ENCODE results near the gene CFD.
A peak's percentile ranks its signal among the peaks of the same experiment; 100 is the strongest.

CFD gene

DNA sequence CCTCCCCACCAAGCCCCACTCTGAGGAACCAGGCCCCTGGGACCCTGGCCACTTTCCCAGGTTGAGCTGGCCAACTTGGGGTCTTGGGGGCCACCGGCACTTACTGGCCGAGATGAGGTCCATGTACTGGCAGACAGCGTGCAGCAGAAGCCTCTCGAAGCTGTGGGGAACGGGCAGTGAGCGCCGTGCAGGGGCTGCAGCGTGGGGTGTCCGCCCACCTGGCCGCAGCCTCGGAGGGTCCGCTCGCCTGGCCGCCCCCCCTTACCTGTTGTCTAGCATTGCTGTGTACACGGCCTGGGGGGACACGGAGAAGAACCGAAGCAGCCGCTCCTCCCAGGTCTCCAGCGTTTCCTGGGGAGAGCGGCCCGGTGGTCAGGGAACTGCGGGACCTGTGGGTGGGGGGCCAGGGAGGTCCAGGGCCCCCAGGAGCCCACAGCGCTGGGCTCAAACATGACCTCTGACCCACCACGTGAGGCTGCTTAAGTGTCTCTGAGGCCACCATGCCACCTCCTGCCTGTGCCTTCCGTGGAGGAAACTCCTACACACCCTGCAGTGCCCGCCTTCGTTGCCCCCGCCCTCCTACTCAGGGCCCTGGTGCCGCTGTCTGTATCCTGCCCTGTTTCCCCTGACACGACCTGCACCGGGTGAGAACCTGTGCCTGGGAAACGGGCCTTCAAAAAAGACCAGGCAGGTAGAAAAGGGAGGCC, 40.0 kb downstream of the CFD start:
- no peak overlapping the region for H3K4me3 ChIP-seq (ENCODE audit: control insufficient read depth in 1 of 7, extremely low read depth in 1 of 7, insufficient read depth in 4 of 7, low read depth in 2 of 7, low read length in 6 of 7)
- ChIA-PET POLR2A (no interaction called here), CTCF (no interaction called here)
- no peaks in the 10 kb centered on the region for H3K9me3 ChIP-seq (ENCODE audit: control extremely low read depth in 1 of 5, control insufficient read depth in 4 of 5, insufficient read depth in 2 of 5, low read depth in 1 of 5, low read length in 4 of 5)
- peaks cover 0 to 2% (median 0%) of the 10 kb centered on the region in 4 experiments for H3K4me1 ChIP-seq (ENCODE audit: control extremely low read depth in 1 of 4, control insufficient read depth in 4 of 4, insufficient read depth in 4 of 4, low read length in 3 of 4)
- 93% methylated on average over 30 of the region's 32 CpGs for WGBS (ENCODE audit: insufficient coverage)
- DNase-seq = no peak
- peaks cover 5 to 58% (median 26%) of the 10 kb centered on the region in 4 experiments for H3K36me3 ChIP-seq (ENCODE audit: control insufficient read depth in 4 of 4, insufficient read depth in 4 of 4, low read length in 3 of 4)
- H3K27me3 ChIP-seq (replicated peaks in 2 of 5; ENCODE audit: control insufficient read depth in 4 of 5, insufficient read depth in 5 of 5, low read length in 4 of 5) = no peaks in the 10 kb centered on the region
- no peak overlapping the region for H3K27ac ChIP-seq (ENCODE audit: insufficient read depth in 1 of 2, low read depth in 1 of 2, low read length in 2 of 2, poor library complexity in 1 of 2, severe bottlenecking in 2 of 2)

GRCh38 chr19:900043-900301, 40.5 kb downstream of the CFD start:
- no peak for DNase-seq
- H3K27me3 ChIP-seq (replicated peaks in 2 of 5; ENCODE audit: control insufficient read depth in 4 of 5, insufficient read depth in 5 of 5, low read length in 4 of 5) = no peaks in the 10 kb centered on the region
- H3K4me1 ChIP-seq (ENCODE audit: control extremely low read depth in 1 of 4, control insufficient read depth in 4 of 4, insufficient read depth in 4 of 4, low read length in 3 of 4) = peaks cover 0 to 2% (median 0%) of the 10 kb centered on the region in 4 experiments
- no peak overlapping the region for H3K4me3 ChIP-seq (ENCODE audit: control insufficient read depth in 1 of 7, extremely low read depth in 1 of 7, insufficient read depth in 4 of 7, low read depth in 2 of 7, low read length in 6 of 7)
- H3K9me3 ChIP-seq (ENCODE audit: control extremely low read depth in 1 of 5, control insufficient read depth in 4 of 5, insufficient read depth in 2 of 5, low read depth in 1 of 5, low read length in 4 of 5) = no peaks in the 10 kb centered on the region
- H3K36me3 ChIP-seq (ENCODE audit: control insufficient read depth in 4 of 4, insufficient read depth in 4 of 4, low read length in 3 of 4) = peaks cover 5 to 58% (median 26%) of the 10 kb centered on the region in 4 experiments
- CTCF ChIA-PET = no interaction called here
- no peak overlapping the region for H3K27ac ChIP-seq (ENCODE audit: insufficient read depth in 1 of 2, low read depth in 1 of 2, low read length in 2 of 2, poor library complexity in 1 of 2, severe bottlenecking in 2 of 2)
- 95% methylated on average over 13 of the region's 15 CpGs for WGBS (ENCODE audit: insufficient coverage)
- POLR2A ChIA-PET = no interaction called here

DNA sequence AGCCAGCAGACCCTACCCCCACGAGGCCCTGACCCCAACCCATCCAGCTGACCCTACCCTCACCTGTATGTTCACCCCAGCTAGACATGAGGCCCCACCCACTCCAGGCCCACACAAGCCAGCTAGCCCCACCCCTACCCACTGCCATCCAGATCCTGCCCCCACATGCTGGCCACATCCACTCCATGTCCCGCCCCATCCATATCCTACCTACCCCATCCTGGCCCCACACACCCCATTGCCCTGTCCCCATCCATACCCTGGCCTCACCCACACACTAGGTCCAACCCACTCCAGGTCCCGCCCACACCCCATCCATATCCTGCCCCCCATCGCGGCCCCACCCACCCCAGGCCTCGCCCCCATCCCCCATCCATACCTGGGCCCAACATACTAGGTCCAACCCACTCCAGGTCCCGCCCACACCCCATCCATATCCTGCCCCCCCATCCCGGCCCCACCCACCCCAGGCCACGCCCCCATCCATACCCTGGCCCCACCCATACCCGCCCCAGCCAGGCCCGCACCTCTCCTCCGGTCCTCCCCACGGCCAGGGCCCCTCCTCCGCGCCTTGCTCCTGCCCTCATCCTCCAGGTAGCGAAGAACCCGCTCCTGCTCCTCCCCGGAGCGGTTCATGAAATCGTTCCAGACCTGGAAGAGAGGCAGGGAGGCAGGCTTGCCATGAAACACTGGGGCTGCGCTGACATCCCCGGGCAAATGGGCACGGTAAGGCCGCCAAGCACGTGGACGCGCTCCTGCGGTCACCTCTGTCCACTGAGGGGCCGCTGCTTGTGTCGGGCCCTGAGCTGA, 41.0 kb downstream of the CFD start:
- no peak overlapping the region for H3K27ac ChIP-seq (ENCODE audit: insufficient read depth in 1 of 2, low read depth in 1 of 2, low read length in 2 of 2, poor library complexity in 1 of 2, severe bottlenecking in 2 of 2)

DNA sequence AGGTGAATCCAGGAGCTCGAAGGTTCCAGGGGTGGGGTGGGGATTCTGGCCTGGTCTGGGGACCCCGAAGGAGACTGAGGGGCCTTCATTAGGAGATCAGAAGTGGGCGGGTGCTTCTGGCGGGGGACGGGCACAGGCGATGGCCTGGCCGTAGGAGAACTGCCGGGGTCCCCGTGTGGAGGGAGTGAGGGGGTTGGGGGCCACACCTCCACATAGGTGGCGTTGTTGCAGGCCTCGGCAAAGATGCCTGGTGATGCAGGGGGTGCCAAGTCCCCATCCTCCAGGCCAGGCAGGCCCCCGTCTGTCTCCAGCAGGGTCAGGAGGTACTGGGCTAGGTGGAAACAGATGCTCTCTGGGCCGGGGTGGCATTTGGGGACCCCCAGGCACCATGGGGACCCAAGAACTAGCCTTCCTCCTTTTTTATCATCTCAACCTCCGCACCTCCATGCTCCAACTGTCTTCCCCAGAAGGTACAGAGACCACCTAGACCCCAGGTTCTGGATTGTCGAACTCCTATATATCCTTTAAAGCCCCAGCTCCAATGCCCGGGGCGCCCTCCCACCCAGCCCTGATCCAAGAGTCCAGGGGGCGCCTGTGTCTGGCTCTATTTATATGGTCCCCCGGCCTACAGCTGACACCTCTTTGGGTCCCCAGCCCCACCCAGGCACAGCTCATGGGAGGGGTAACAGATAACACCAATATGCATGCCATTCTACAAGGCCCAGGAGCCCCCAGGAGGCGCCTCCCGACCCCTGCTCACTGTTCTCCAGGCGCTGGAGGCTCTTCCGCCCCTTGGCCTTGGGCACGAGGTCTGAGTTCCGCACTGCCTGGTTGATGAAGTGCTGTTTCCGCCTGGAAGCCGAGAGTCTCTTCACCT, 42.0 kb downstream of the CFD start:
- DNase-seq = no peak
- no peaks in the 10 kb centered on the region for H3K9me3 ChIP-seq (ENCODE audit: control extremely low read depth in 1 of 5, control insufficient read depth in 4 of 5, insufficient read depth in 2 of 5, low read depth in 1 of 5, low read length in 4 of 5)
- H3K27ac ChIP-seq (ENCODE audit: insufficient read depth in 1 of 2, low read depth in 1 of 2, low read length in 2 of 2, poor library complexity in 1 of 2, severe bottlenecking in 2 of 2) = no peak overlapping the region
- H3K27me3 ChIP-seq (replicated peaks in 2 of 5; ENCODE audit: control insufficient read depth in 4 of 5, insufficient read depth in 5 of 5, low read length in 4 of 5) = no peaks in the 10 kb centered on the region
- H3K36me3 ChIP-seq (ENCODE audit: control insufficient read depth in 4 of 4, insufficient read depth in 4 of 4, low read length in 3 of 4) = peaks cover 5 to 52% (median 23%) of the 10 kb centered on the region in 4 experiments
- H3K4me3 ChIP-seq (ENCODE audit: control insufficient read depth in 1 of 7, extremely low read depth in 1 of 7, insufficient read depth in 4 of 7, low read depth in 2 of 7, low read length in 6 of 7) = no peak overlapping the region
- POLR2A ChIA-PET = no interaction called here
- 97% methylated on average over 23 of the region's 27 CpGs for WGBS (ENCODE audit: insufficient coverage)
- peaks cover 0 to 9% (median 5%) of the 10 kb centered on the region in 4 experiments for H3K4me1 ChIP-seq (ENCODE audit: control extremely low read depth in 1 of 4, control insufficient read depth in 4 of 4, insufficient read depth in 4 of 4, low read length in 3 of 4)
- CTCF ChIA-PET = interaction anchor here (1.5 kb wide), 1 partner anchor 18 kb away, joined by 3 read pairs; no protein-coding TSS in a partner anchor

More for the DNA sequence above, 41.0 kb downstream of the CFD start:
- POLR2A ChIA-PET = no interaction called here
- Histone ChIP-seq H3K27me3 (replicated peaks in 2 of 5; ENCODE audit: control insufficient read depth in 4 of 5, insufficient read depth in 5 of 5, low read length in 4 of 5) (no peaks in the 10 kb centered on the region), H3K36me3 (ENCODE audit: control insufficient read depth in 4 of 4, insufficient read depth in 4 of 4, low read length in 3 of 4) (peaks cover 5 to 58% (median 26%) of the 10 kb centered on the region in 4 experiments), H3K9me3 (ENCODE audit: control extremely low read depth in 1 of 5, control insufficient read depth in 4 of 5, insufficient read depth in 2 of 5, low read depth in 1 of 5, low read length in 4 of 5) (no peaks in the 10 kb centered on the region), H3K4me3 (ENCODE audit: control insufficient read depth in 1 of 7, extremely low read depth in 1 of 7, insufficient read depth in 4 of 7, low read depth in 2 of 7, low read length in 6 of 7) (no peak overlapping the region), H3K4me1 (ENCODE audit: control extremely low read depth in 1 of 4, control insufficient read depth in 4 of 4, insufficient read depth in 4 of 4, low read length in 3 of 4) (peaks cover 0 to 2% (median 0%) of the 10 kb centered on the region in 4 experiments)
- peak in 2 of 3 donors; percentile 36 to 43 for DNase-seq
- CTCF ChIA-PET = no interaction called here
- 94% methylated on average over 23 of the region's 30 CpGs for WGBS (ENCODE audit: insufficient coverage)

- ChIA-PET POLR2A (no interaction called here), CTCF (interaction anchor here (1.5 kb wide), 1 partner anchor 18 kb away, joined by 3 read pairs; no protein-coding TSS in a partner anchor)
- H3K4me1 ChIP-seq (ENCODE audit: control extremely low read depth in 1 of 4, control insufficient read depth in 4 of 4, insufficient read depth in 4 of 4, low read length in 3 of 4) = peaks cover 0 to 15% (median 10%) of the 10 kb centered on the region in 4 experiments
- no peak for DNase-seq
- no peaks in the 10 kb centered on the region for H3K9me3 ChIP-seq (ENCODE audit: control extremely low read depth in 1 of 5, control insufficient read depth in 4 of 5, insufficient read depth in 2 of 5, low read depth in 1 of 5, low read length in 4 of 5)
- WGBS (ENCODE audit: insufficient coverage) = 91% methylated on average over 6 of the region's 7 CpGs
- H3K27me3 ChIP-seq (replicated peaks in 2 of 5; ENCODE audit: control insufficient read depth in 4 of 5, insufficient read depth in 5 of 5, low read length in 4 of 5) = no peaks in the 10 kb centered on the region
- H3K36me3 ChIP-seq (ENCODE audit: control insufficient read depth in 4 of 4, insufficient read depth in 4 of 4, low read length in 3 of 4) = peaks cover 5 to 46% (median 22%) of the 10 kb centered on the region in 4 experiments
- no peak overlapping the region for H3K27ac ChIP-seq (ENCODE audit: insufficient read depth in 1 of 2, low read depth in 1 of 2, low read length in 2 of 2, poor library complexity in 1 of 2, severe bottlenecking in 2 of 2)
- no peak overlapping the region for H3K4me3 ChIP-seq (ENCODE audit: control insufficient read depth in 1 of 7, extremely low read depth in 1 of 7, insufficient read depth in 4 of 7, low read depth in 2 of 7, low read length in 6 of 7)
Measured at GRCh38 chr19:902093-902370, 42.6 kb downstream of the CFD start.

DNA sequence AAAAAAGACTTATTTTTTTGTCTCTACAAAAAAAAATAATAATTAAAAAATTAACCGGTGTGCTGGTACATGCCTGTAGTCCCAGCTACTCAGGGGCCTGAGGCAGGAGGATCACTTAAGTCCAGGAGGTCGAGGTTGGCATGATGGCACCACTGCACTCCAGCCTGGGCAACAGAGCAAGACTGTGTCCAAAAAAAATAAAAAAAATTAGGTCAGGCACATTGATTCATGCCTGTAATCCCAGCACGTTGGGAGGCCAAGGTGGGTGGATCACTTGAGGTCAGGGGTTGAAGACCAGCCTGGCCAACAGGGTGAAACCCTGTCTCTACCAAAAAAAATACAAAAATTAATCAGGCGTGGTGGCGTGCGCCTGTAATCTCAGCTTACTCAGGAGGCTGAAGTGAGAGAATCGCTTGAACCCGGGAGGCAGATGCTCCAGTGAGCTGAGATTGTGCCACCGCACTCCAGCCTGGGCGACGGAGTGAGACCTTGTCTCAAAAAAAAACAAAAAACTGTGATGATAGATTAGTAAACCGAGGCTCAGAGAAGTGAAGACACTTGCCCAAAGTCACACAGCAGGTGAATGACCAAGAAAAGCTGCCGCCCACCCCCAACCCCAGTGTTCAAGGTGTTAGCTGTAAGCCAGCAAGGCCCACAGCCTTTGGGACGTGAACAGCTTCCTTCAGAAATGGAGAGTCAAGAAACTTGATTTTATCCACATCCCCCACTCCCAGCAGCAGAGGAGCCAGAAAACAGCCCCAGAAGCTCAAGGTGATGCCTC, 43.2 kb downstream of the CFD start:
- peaks cover 1 to 21% (median 16%) of the 10 kb centered on the region in 4 experiments for H3K4me1 ChIP-seq (ENCODE audit: control extremely low read depth in 1 of 4, control insufficient read depth in 4 of 4, insufficient read depth in 4 of 4, low read length in 3 of 4)

More for the DNA sequence above, 43.2 kb downstream of the CFD start:
- no peak for DNase-seq
- H3K9me3 ChIP-seq (ENCODE audit: control extremely low read depth in 1 of 5, control insufficient read depth in 4 of 5, insufficient read depth in 2 of 5, low read depth in 1 of 5, low read length in 4 of 5) = no peaks in the 10 kb centered on the region
- H3K4me3 ChIP-seq (ENCODE audit: control insufficient read depth in 1 of 7, extremely low read depth in 1 of 7, insufficient read depth in 4 of 7, low read depth in 2 of 7, low read length in 6 of 7) = no peak overlapping the region
- ChIA-PET CTCF (interaction anchor here (1.5 kb wide), 1 partner anchor 17 kb away, joined by 3 read pairs; no protein-coding TSS in a partner anchor), POLR2A (interaction anchor here (0.7 kb wide), 1 partner anchor 10 kb away, joined by 5 read pairs; no protein-coding TSS in a partner anchor)
- WGBS (ENCODE audit: insufficient coverage) = over 99% methylated on average over 13 of the region's 14 CpGs
- no peak overlapping the region for H3K27ac ChIP-seq (ENCODE audit: insufficient read depth in 1 of 2, low read depth in 1 of 2, low read length in 2 of 2, poor library complexity in 1 of 2, severe bottlenecking in 2 of 2)
- peaks cover 5 to 40% (median 20%) of the 10 kb centered on the region in 4 experiments for H3K36me3 ChIP-seq (ENCODE audit: control insufficient read depth in 4 of 4, insufficient read depth in 4 of 4, low read length in 3 of 4)
- no peaks in the 10 kb centered on the region for H3K27me3 ChIP-seq (replicated peaks in 2 of 5; ENCODE audit: control insufficient read depth in 4 of 5, insufficient read depth in 5 of 5, low read length in 4 of 5)

Measured in common myeloid progenitor, CD34-positive (primary cell).